GM23338 (cell line): Measurements from ENCODE around the gene TGFB3. TPM values are rescaled to one million over a fixed set of nuclear protein-coding genes. Genes with fewer than 3 reads are reported as not detected.

Source experiments
- ATAC-seq: fragments of 200-7000 bp; cut with Tn5 transposase; 3 replicates; pipeline ENCODE4 v1.9.1; 2020
- DNase-seq: peaks from one replicate; pipeline ENCODE4 v3.0.0-alpha.2; 2015; ENCODE audit warnings: low spot score
- H2AFZ ChIP-seq: fragments of 200-600 bp; sonication (generic); 2 replicates; pipeline ENCODE4 v1.8.0; 2016; ENCODE audit warnings: antibody characterized with exemption, mild to moderate bottlenecking, moderate library complexity
- H3F3A ChIP-seq: fragments of 200-600 bp; sonication (generic); replicated peaks from 2 replicates; pipeline ENCODE4 v1.8.0; 2017; ENCODE audit warnings: antibody characterized with exemption, mixed run types, low read depth
- H3K27ac ChIP-seq: fragments of 200-600 bp; sonication (generic); 2 replicates; pipeline ENCODE4 v1.6.1; 2016; ENCODE audit warnings: low read depth
- H3K27me3 ChIP-seq: fragments of 200-600 bp; sonication (generic); 2 replicates; pipeline ENCODE4 v1.8.0; 2016; ENCODE audit warnings: mild to moderate bottlenecking, mixed run types, moderate library complexity; ENCODE audit not compliant: insufficient read depth
- H3K36me3 ChIP-seq: fragments of 200-600 bp; sonication (generic); 2 replicates; pipeline ENCODE4 v1.8.0; 2016; ENCODE audit warnings: mild to moderate bottlenecking; ENCODE audit not compliant: insufficient read depth
- H3K4me1 ChIP-seq: fragments of 200-600 bp; sonication (generic); 2 replicates; pipeline ENCODE4 v1.8.0; 2016; ENCODE audit warnings: mild to moderate bottlenecking, moderate library complexity; ENCODE audit not compliant: insufficient read depth
- H3K4me2 ChIP-seq: fragments of 200-600 bp; sonication (generic); 2 replicates; pipeline ENCODE4 v1.7.1; 2017; ENCODE audit warnings: mixed run types
- H3K4me3 ChIP-seq: fragments of 200-600 bp; sonication (generic); 2 replicates; pipeline ENCODE4 v1.6.1; 2016; ENCODE audit warnings: mixed run types
- H3K79me2 ChIP-seq: fragments of 200-600 bp; sonication (generic); replicated peaks from 2 replicates; pipeline ENCODE4 v1.8.0; 2017; ENCODE audit warnings: mild to moderate bottlenecking; ENCODE audit not compliant: insufficient read depth
- H3K9me2 ChIP-seq: fragments of 200-600 bp; sonication (generic); 2 replicates; pipeline ENCODE4 v1.8.0; 2017; ENCODE audit not compliant: insufficient read depth
- H4K20me1 ChIP-seq: fragments of 200-600 bp; sonication (generic); replicated peaks from 2 replicates; pipeline ENCODE4 v1.8.0; 2017; ENCODE audit warnings: mild to moderate bottlenecking; ENCODE audit not compliant: insufficient read depth
- H3K27ac Mint-ChIP-seq: 2 replicates; pipeline ENCODE4 v1.8.0; 2020; ENCODE audit warnings: inconsistent platforms, mild to moderate bottlenecking, moderate library complexity, mixed read lengths
- H3K27me3 Mint-ChIP-seq: 3 replicates; pipeline ENCODE4 v1.8.0; 2022; ENCODE audit warnings: low read depth, mild to moderate bottlenecking, moderate library complexity, mixed read lengths, inconsistent platforms; ENCODE audit not compliant: insufficient read depth, poor library complexity
- H3K36me3 Mint-ChIP-seq: 3 replicates; pipeline ENCODE4 v1.8.0; 2021; ENCODE audit warnings: low read depth, mild to moderate bottlenecking, inconsistent platforms, moderate library complexity, mixed read lengths
- H3K4me1 Mint-ChIP-seq: 3 replicates; pipeline ENCODE4 v1.8.0; 2020; ENCODE audit warnings: mild to moderate bottlenecking, inconsistent platforms, mixed read lengths
- H3K4me3 Mint-ChIP-seq: 3 replicates; pipeline ENCODE4 v1.8.0; 2021; ENCODE audit warnings: moderate library complexity, mild to moderate bottlenecking, inconsistent platforms, mixed read lengths
- H3K9me3 Mint-ChIP-seq: 3 replicates; pipeline ENCODE4 v1.8.0; 2020; ENCODE audit warnings: moderate library complexity, mild to moderate bottlenecking, inconsistent platforms, mixed read lengths
- POLR2AphosphoS5 ChIP-seq: IDR thresholded peaks from 2 replicates; pipeline ENCODE4 v1.6.1; 2016; ENCODE audit warnings: antibody characterized with exemption, low read depth
- polyA plus RNA-seq: library from polyadenylated mRNA; unstranded; fragments of >200 nt; fragmentation: Nextera tagmentation; extraction: Ambion mirVana; gene quantifications from 2 replicates; pipeline ENCODE4 v1.2.1, GENCODE V29; 2016
- total RNA-seq: library from RNA; depleted of rRNA; stranded (reverse); fragments of >200 nt; shearing (Covaris generic); gene quantifications from 2 replicates; pipeline ENCODE4 v1.2.3, GENCODE V29; 2014
- TF ChIP-seq, protein P1 (sequence below), 2 experiments: fragments of 200-600 bp in 1 of 2; sonication (generic) in 1 of 2; conservative IDR thresholded peaks; 2 replicates each; pipeline versions ENCODE4 v1.5.1 to v1.6.1; 2016 to 2017; ENCODE audit warnings: antibody characterized with exemption in 2 of 2, low read depth in 2 of 2, mild to moderate bottlenecking in 2 of 2, moderate library complexity in 1 of 2
- TF ChIP-seq, protein P2 (sequence below): IDR thresholded peaks from one replicate; pipeline ENCODE4 v1.6.1; 2018; ENCODE audit warnings: antibody characterized with exemption; ENCODE audit not compliant: unreplicated experiment
- TF ChIP-seq, protein P3 (sequence below): fragments of 250-450 bp; sonication (Bioruptor Pico); IDR thresholded peaks from 2 replicates; pipeline ENCODE4 v1.5.0; 2020; ENCODE audit warnings: mild to moderate bottlenecking, moderate library complexity

The TGFB3 gene
- total and polyA plus RNA-seq, 2 experiments from 2014 or later: 0.17 to 0.87 TPM

DNA sequence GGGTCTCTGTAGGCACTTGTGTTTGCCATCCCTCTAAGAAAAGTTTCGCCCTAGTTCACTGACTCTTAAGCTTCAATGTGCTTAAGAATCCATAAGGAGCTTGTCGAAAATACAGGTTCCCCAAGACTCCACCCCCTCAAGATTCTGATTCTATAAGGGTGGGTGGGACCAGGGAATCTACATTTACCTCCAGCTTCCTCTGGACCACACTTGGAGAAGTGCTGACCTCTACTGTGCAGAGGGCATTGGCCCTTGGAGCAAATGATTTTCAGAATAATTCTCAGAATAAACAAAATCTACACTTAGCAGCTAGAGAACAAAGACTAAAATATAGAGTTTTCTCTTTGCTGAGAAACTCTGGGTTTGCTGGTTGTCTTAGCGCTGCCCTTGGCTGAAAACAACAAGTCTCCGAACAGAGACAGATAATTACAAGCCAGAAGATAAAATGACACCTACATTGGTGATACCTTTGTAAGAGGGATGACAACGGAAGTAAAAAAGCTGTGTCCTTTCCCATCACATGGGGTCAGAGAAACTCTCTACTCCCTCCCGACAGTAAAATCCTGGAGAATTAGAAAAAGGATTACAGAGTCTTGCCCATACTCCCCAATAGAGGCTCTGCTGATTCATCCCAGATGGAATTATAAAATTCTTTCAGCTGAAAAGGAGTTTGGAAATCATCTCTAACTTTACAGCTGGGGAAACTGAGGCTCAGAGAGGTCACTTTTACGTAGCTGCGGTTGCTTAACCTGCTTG, 4.8 kb downstream of the TGFB3 start:
- Histone ChIP-seq H4K20me1 (no peaks in the 10 kb centered on the region; the same call in 1 of the 2 replicates), H3K9me2 (no peaks in the 10 kb centered on the region), H3K4me2 (peak overlapping the region; percentile 46; the same call in 1 of the 2 replicates), H3K79me2 (no peaks in the 10 kb centered on the region), H3K27me3 (peaks cover 14% of the 10 kb centered on the region), H2AFZ (0 out of 2 replicates have a peak overlapping the region, but pooled peaks have one; percentile 14), H3K4me3 (no peak overlapping the region), H3K36me3 (no peaks in the 10 kb centered on the region), H3K4me1 (peaks cover 34% of the 10 kb centered on the region), H3K27ac (no peak overlapping the region), H3F3A (no peaks in the 10 kb centered on the region)
- DNase-seq: peak; percentile 29
- Mint-ChIP-seq H3K4me3 (peak overlapping the region; percentile 32; the same call in 2 of the 3 replicates), H3K27me3 (peaks cover 13% of the 10 kb centered on the region), H3K36me3 (no peaks in the 10 kb centered on the region), H3K9me3 (no peaks in the 10 kb centered on the region; the same call in 2 of the 3 replicates), H3K27ac (no peak overlapping the region; the same call in 1 of the 2 replicates), H3K4me1 (peaks cover 47% of the 10 kb centered on the region)
- TF ChIP-seq, protein P1, sequence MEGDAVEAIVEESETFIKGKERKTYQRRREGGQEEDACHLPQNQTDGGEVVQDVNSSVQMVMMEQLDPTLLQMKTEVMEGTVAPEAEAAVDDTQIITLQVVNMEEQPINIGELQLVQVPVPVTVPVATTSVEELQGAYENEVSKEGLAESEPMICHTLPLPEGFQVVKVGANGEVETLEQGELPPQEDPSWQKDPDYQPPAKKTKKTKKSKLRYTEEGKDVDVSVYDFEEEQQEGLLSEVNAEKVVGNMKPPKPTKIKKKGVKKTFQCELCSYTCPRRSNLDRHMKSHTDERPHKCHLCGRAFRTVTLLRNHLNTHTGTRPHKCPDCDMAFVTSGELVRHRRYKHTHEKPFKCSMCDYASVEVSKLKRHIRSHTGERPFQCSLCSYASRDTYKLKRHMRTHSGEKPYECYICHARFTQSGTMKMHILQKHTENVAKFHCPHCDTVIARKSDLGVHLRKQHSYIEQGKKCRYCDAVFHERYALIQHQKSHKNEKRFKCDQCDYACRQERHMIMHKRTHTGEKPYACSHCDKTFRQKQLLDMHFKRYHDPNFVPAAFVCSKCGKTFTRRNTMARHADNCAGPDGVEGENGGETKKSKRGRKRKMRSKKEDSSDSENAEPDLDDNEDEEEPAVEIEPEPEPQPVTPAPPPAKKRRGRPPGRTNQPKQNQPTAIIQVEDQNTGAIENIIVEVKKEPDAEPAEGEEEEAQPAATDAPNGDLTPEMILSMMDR (conservative IDR thresholded peaks at IDR 0.05; ENCODE audit: low read depth in 2 of 2): peak in 1 of 2 experiments; percentile 54; a peak in 2 of 4 replicates
- TF ChIP-seq POLR2AphosphoS5: no peak
- no peak for ATAC-seq

DNA sequence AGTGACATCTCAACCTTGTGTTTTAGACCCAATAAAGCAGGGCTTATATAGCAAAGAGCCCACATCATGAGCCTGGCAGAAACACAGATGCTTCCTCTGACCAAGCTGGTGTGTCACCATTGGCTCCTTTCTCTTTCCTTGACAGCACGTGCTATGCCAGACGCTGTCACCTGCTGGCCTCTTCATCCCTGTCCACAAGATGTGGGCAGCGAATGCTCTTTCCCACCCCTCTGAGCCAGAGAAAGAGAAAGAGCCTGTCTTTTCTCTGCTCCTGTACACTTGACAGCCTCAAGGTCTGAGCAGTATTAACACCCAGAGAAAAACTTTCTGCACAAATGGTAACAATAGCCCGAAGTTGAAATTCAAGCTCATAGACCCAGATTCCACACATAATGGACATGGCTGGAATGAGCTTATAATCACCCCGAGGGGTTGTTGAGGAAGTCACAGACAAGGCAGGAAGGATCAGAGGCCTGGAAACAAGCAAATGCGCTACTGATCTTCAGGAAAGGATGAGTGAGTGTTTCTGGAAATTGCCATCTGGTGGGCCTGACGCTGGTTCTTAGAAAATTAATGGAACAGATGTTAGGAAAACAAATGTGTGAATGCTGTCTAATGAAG, 8.9 kb downstream of the TGFB3 start:
- Histone ChIP-seq H3K27me3 (no peaks in the 10 kb centered on the region), H3K27ac (no peak overlapping the region), H3K4me3 (no peak overlapping the region), H4K20me1 (no peaks in the 10 kb centered on the region; the same call in 1 of the 2 replicates), H2AFZ (no peak overlapping the region), H3K4me1 (peaks cover 30% of the 10 kb centered on the region), H3F3A (no peaks in the 10 kb centered on the region), H3K36me3 (no peaks in the 10 kb centered on the region), H3K79me2 (no peaks in the 10 kb centered on the region), H3K4me2 (no peak overlapping the region), H3K9me2 (no peaks in the 10 kb centered on the region)
- peak; percentile 24 for DNase-seq
- H3K27ac Mint-ChIP-seq: no peak overlapping the region
- no peak overlapping the region for H3K4me3 Mint-ChIP-seq
- H3K4me1 Mint-ChIP-seq: peaks cover 33% of the 10 kb centered on the region
- no peaks in the 10 kb centered on the region for H3K9me3 Mint-ChIP-seq
- peak; percentile 19; the same call in 2 of the 3 replicates for ATAC-seq
- H3K27me3 Mint-ChIP-seq: peaks cover 1% of the 10 kb centered on the region
- no peaks in the 10 kb centered on the region for H3K36me3 Mint-ChIP-seq
- TF ChIP-seq, protein P1 (conservative IDR thresholded peaks at IDR 0.05; ENCODE audit: low read depth in 2 of 2): no peak
- TF ChIP-seq, protein P2, sequence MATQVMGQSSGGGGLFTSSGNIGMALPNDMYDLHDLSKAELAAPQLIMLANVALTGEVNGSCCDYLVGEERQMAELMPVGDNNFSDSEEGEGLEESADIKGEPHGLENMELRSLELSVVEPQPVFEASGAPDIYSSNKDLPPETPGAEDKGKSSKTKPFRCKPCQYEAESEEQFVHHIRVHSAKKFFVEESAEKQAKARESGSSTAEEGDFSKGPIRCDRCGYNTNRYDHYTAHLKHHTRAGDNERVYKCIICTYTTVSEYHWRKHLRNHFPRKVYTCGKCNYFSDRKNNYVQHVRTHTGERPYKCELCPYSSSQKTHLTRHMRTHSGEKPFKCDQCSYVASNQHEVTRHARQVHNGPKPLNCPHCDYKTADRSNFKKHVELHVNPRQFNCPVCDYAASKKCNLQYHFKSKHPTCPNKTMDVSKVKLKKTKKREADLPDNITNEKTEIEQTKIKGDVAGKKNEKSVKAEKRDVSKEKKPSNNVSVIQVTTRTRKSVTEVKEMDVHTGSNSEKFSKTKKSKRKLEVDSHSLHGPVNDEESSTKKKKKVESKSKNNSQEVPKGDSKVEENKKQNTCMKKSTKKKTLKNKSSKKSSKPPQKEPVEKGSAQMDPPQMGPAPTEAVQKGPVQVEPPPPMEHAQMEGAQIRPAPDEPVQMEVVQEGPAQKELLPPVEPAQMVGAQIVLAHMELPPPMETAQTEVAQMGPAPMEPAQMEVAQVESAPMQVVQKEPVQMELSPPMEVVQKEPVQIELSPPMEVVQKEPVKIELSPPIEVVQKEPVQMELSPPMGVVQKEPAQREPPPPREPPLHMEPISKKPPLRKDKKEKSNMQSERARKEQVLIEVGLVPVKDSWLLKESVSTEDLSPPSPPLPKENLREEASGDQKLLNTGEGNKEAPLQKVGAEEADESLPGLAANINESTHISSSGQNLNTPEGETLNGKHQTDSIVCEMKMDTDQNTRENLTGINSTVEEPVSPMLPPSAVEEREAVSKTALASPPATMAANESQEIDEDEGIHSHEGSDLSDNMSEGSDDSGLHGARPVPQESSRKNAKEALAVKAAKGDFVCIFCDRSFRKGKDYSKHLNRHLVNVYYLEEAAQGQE: no peak
- TF ChIP-seq, protein P3, sequence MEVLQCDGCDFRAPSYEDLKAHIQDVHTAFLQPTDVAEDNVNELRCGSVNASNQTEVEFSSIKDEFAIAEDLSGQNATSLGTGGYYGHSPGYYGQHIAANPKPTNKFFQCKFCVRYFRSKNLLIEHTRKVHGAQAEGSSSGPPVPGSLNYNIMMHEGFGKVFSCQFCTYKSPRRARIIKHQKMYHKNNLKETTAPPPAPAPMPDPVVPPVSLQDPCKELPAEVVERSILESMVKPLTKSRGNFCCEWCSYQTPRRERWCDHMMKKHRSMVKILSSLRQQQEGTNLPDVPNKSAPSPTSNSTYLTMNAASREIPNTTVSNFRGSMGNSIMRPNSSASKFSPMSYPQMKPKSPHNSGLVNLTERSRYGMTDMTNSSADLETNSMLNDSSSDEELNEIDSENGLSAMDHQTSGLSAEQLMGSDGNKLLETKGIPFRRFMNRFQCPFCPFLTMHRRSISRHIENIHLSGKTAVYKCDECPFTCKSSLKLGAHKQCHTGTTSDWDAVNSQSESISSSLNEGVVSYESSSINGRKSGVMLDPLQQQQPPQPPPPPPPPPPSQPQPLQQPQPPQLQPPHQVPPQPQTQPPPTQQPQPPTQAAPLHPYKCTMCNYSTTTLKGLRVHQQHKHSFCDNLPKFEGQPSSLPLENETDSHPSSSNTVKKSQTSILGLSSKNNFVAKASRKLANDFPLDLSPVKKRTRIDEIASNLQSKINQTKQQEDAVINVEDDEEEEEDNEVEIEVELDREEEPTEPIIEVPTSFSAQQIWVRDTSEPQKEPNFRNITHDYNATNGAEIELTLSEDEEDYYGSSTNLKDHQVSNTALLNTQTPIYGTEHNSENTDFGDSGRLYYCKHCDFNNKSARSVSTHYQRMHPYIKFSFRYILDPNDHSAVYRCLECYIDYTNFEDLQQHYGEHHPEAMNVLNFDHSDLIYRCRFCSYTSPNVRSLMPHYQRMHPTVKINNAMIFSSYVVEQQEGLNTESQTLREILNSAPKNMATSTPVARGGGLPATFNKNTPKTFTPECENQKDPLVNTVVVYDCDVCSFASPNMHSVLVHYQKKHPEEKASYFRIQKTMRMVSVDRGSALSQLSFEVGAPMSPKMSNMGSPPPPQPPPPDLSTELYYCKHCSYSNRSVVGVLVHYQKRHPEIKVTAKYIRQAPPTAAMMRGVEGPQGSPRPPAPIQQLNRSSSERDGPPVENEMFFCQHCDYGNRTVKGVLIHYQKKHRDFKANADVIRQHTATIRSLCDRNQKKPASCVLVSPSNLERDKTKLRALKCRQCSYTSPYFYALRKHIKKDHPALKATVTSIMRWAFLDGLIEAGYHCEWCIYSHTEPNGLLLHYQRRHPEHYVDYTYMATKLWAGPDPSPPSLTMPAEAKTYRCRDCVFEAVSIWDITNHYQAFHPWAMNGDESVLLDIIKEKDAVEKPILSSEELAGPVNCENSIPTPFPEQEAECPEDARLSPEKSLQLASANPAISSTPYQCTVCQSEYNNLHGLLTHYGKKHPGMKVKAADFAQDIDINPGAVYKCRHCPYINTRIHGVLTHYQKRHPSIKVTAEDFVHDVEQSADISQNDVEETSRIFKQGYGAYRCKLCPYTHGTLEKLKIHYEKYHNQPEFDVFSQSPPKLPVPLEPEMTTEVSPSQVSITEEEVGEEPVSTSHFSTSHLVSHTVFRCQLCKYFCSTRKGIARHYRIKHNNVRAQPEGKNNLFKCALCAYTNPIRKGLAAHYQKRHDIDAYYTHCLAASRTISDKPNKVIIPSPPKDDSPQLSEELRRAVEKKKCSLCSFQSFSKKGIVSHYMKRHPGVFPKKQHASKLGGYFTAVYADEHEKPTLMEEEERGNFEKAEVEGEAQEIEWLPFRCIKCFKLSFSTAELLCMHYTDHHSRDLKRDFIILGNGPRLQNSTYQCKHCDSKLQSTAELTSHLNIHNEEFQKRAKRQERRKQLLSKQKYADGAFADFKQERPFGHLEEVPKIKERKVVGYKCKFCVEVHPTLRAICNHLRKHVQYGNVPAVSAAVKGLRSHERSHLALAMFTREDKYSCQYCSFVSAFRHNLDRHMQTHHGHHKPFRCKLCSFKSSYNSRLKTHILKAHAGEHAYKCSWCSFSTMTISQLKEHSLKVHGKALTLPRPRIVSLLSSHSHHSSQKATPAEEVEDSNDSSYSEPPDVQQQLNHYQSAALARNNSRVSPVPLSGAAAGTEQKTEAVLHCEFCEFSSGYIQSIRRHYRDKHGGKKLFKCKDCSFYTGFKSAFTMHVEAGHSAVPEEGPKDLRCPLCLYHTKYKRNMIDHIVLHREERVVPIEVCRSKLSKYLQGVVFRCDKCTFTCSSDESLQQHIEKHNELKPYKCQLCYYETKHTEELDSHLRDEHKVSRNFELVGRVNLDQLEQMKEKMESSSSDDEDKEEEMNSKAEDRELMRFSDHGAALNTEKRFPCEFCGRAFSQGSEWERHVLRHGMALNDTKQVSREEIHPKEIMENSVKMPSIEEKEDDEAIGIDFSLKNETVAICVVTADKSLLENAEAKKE (CRISPR knock-in tag): no peak
